Stomach (tissue), 4 donors: ENCODE measurements around the gene TNFAIP6.

Source experiments
- CTCF ChIP-seq, 7 experiments: fragments of 450-650 bp in 4 of 7; fragments of 200-600 bp in 3 of 7; sonication (generic) in 3 of 7; IDR thresholded peaks; one replicate each; pipeline ENCODE4 v1.5.1; 2016 to 2019; ENCODE audit warnings: antibody characterized with exemption in 7 of 7, control low read depth in 2 of 7, mild to moderate bottlenecking in 1 of 7
- EP300 ChIP-seq: sonication (generic); formaldehyde crosslinking; IDR thresholded peaks from one replicate; pipeline ENCODE4 v1.6.1; 2017; ENCODE audit warnings: antibody characterized with exemption
- POLR2A ChIP-seq, 4 donors: fragments of 450-650 bp; IDR thresholded peaks; one replicate each; pipeline ENCODE4 v1.6.1; 2016; ENCODE audit warnings: antibody characterized with exemption in 4 of 4, control low read depth in 2 of 4, mild to moderate bottlenecking in 1 of 4, moderate library complexity in 1 of 4
- POLR2AphosphoS5 ChIP-seq, 3 donors: sonication (generic); formaldehyde crosslinking; IDR thresholded peaks; one replicate each; pipeline ENCODE4 v1.6.1; 2016; ENCODE audit warnings: antibody characterized with exemption in 3 of 3

GRCh38 chr2:151395509-151396374 is 38.4 kb downstream of the TNFAIP6 start:
- no peak for TF ChIP-seq CTCF (IDR thresholded peaks at IDR 0.05)
- TF ChIP-seq EP300: no peak
- no peak for TF ChIP-seq POLR2AphosphoS5 (IDR thresholded peaks at IDR 0.05)
- no peak for TF ChIP-seq POLR2A (IDR thresholded peaks at IDR 0.05)
